Measurements from ENCODE around the gene RANBP3. TPM values are rescaled to one million over a fixed set of nuclear protein-coding genes. Genes with fewer than 3 reads are reported as not detected.

Gene RANBP3
- total RNA-seq, 4 donors from 2014 or later, result 58.9 to 175 (median 65.0) TPM

- TF ChIP-seq POLR2AphosphoS5 (IDR thresholded peaks at IDR 0.05), result no peak
- TF ChIP-seq POLR2A (IDR thresholded peaks at IDR 0.05), result no peak
- TF ChIP-seq, protein P1, sequence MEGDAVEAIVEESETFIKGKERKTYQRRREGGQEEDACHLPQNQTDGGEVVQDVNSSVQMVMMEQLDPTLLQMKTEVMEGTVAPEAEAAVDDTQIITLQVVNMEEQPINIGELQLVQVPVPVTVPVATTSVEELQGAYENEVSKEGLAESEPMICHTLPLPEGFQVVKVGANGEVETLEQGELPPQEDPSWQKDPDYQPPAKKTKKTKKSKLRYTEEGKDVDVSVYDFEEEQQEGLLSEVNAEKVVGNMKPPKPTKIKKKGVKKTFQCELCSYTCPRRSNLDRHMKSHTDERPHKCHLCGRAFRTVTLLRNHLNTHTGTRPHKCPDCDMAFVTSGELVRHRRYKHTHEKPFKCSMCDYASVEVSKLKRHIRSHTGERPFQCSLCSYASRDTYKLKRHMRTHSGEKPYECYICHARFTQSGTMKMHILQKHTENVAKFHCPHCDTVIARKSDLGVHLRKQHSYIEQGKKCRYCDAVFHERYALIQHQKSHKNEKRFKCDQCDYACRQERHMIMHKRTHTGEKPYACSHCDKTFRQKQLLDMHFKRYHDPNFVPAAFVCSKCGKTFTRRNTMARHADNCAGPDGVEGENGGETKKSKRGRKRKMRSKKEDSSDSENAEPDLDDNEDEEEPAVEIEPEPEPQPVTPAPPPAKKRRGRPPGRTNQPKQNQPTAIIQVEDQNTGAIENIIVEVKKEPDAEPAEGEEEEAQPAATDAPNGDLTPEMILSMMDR (IDR thresholded peaks at IDR 0.05), result no peak
- TF ChIP-seq EP300 (IDR thresholded peaks at IDR 0.05; ENCODE audit: low read depth), result no peak
- peak overlapping the region; percentile 33 to 86 (median 82) for H3K4me3 ChIP-seq
- H3K27ac ChIP-seq, result peak overlapping the region; percentile 80 to 93 (median 88)
- in situ Hi-C loops (cut with MboI; ENCODE audit: low pct_ligation_motif_present in 1 of 4, low pct_unique_long_range_greater_than_20kb in 1 of 4, low sequenced_read_pairs in 3 of 4), result no loop called here
- intact Hi-C loops (cut with DNase I; ENCODE audit: low total_unique reads), result no loop called here
- H3K4me1 ChIP-seq, result peaks cover 11 to 21% (median 21%) of the 10 kb centered on the region in 4 donors
- no peaks in the 10 kb centered on the region for H3K36me3 ChIP-seq
- no peaks in the 10 kb centered on the region for H3K9me3 ChIP-seq
- no peaks in the 10 kb centered on the region for H3K27me3 ChIP-seq
- 42 to 71% methylated on average over 12 to 31 of the region's 31 CpGs for WGBS, 2 donors (ENCODE audit: low coverage in 1 of 2)
- no peak for DNase-seq
Measured at GRCh38 chr19:5905114-5905778, 72.7 kb downstream of the RANBP3 start.

GRCh38 chr19:5904352-5905113 lies 73.4 kb downstream of the RANBP3 start, which contains the start of gene VMAC:
TSS of gene VMAC (plus strand) at chr19:5904872. CDS start at chr19:5904891, 19 bp downstream.
- in situ Hi-C loops (cut with MboI; ENCODE audit: low pct_ligation_motif_present in 1 of 4, low pct_unique_long_range_greater_than_20kb in 1 of 4, low sequenced_read_pairs in 3 of 4), result no loop called here
- intact Hi-C loops (cut with DNase I; ENCODE audit: low total_unique reads), result no loop called here
- H3K27me3 ChIP-seq, result no peaks in the 10 kb centered on the region
- H3K4me1 ChIP-seq, result peaks cover 11 to 21% (median 21%) of the 10 kb centered on the region in 4 donors
- TF ChIP-seq POLR2AphosphoS5 (IDR thresholded peaks at IDR 0.05) (peak; percentile 75 to 84 (median 82)), EP300 (IDR thresholded peaks at IDR 0.05; ENCODE audit: low read depth) (no peak), POLR2A (IDR thresholded peaks at IDR 0.05) (peak; percentile 66)
- TF ChIP-seq, protein P1 (IDR thresholded peaks at IDR 0.05), result peak in 1 of 5 experiments; percentile 15
- H3K4me3 ChIP-seq, result peak within 1 kb of the TSS; percentile 52 to 86 (median 82)
- no peaks in the 10 kb centered on the region for H3K36me3 ChIP-seq
- DNase-seq, result peak; percentile 100
- H3K9me3 ChIP-seq, result no peaks in the 10 kb centered on the region
- H3K27ac ChIP-seq, result peak within 1 kb of the TSS; percentile 84 to 93 (median 88)
- 0% methylated on average over 35 of the region's 61 CpGs; no CpG with 5 or more reads in 1 of the 2 donors for WGBS, 2 donors (ENCODE audit: low coverage in 1 of 2)

DNA sequence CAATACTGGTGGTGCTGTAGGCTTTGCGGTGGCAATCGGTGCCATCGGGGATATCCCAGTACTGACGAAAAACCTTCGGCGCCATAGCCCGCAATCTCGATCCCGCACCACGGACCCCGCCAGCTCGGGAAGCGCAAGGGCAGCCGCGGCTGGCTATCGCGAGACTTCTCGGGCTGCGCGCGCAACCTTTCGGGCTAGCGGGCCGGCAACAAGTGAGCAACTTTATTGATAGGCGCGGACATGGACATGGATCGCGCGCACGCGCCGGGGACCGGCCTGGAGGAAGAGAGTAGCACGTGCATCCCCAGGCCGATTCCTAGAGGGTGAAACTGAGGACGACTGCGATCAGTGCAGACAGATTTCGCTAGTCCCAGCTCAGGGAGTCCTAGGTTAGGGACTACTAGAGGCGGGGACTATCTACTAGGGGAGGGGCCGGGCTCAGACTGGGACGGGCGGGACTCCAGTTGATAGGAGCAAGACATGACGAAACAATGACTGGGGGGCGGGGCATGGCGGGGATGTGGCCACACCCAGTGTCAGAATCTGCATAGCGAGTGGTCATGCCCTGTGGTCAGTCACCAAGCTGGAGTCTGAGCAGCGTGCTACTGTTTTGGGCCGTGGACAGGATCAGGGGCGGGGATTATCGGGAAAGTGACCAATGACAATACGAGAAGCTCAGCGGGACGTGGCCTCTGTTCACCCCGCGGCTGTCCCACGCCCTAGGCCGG lies 74.2 kb downstream of the RANBP3 start, which contains the start of gene NDUFA11:
Gene NDUFA11 (minus strand): TSS at position 167 of the 728 bp plus-strand sequence. CDS start 82 bp downstream, at position 85.
- Histone ChIP-seq H3K36me3 (no peaks in the 10 kb centered on the region), H3K4me1 (peaks cover 11 to 21% (median 21%) of the 10 kb centered on the region in 4 donors)

More for the DNA sequence above, 74.2 kb downstream of the RANBP3 start, which contains the start of gene NDUFA11:
- Histone ChIP-seq H3K27me3 (no peaks in the 10 kb centered on the region), H3K27ac (peak within 1 kb of the TSS; percentile 84 to 93 (median 88)), H3K4me3 (peak within 1 kb of the TSS; percentile 52 to 86 (median 82)), H3K9me3 (no peaks in the 10 kb centered on the region)
- intact Hi-C loops (cut with DNase I; ENCODE audit: low total_unique reads), result no loop called here
- DNase-seq, result peak; percentile 99
- 0% methylated on average over 48 of the region's 57 CpGs; no CpG with 5 or more reads in 1 of the 2 donors for WGBS, 2 donors (ENCODE audit: low coverage in 1 of 2)
- TF ChIP-seq POLR2A (IDR thresholded peaks at IDR 0.05), result peak; percentile 64
- peak; percentile 83 to 90 (median 85) for TF ChIP-seq POLR2AphosphoS5 (IDR thresholded peaks at IDR 0.05)
- TF ChIP-seq, protein P1 (IDR thresholded peaks at IDR 0.05), result peak in 2 of 5 experiments; percentile 15 to 19
- TF ChIP-seq EP300 (IDR thresholded peaks at IDR 0.05; ENCODE audit: low read depth), result no peak
- in situ Hi-C loops (cut with MboI; ENCODE audit: low pct_ligation_motif_present in 1 of 4, low pct_unique_long_range_greater_than_20kb in 1 of 4, low sequenced_read_pairs in 3 of 4), result no loop called here
